Peyer's patch (tissue), 4 donors: ENCODE results near the gene HSPH1. TPM values are rescaled to one million over a fixed set of nuclear protein-coding genes. Genes with fewer than 3 reads are reported as not detected.

Source experiments
- DNase-seq, 3 donors: peaks; one replicate each; pipeline ENCODE4 v3.0.0-alpha.2; 2017 to 2019
- H3K27ac ChIP-seq, 4 donors: fragments of 200-600 bp; sonication (generic); one replicate each; pipeline ENCODE4 v1.5.1; 2016 to 2019
- H3K27me3 ChIP-seq, 2 donors: fragments of 200-600 bp; sonication (generic); one replicate each; pipeline ENCODE4 v1.5.1; 2019
- H3K36me3 ChIP-seq, 3 donors: fragments of 200-600 bp; sonication (generic); one replicate each; pipeline ENCODE4 v1.5.1; 2016 to 2019
- H3K4me1 ChIP-seq, 4 donors: fragments of 200-600 bp; sonication (generic); one replicate each; pipeline ENCODE4 v1.5.1; 2016 to 2019
- H3K4me3 ChIP-seq, 4 donors: fragments of 200-600 bp; sonication (generic); 1 replicate in 3 of 4; 2 replicates in 1 of 4; pipeline ENCODE4 v1.5.1; 2016 to 2019; ENCODE audit warnings: mild to moderate bottlenecking in 1 of 4
- H3K9me3 ChIP-seq, 4 donors: fragments of 200-600 bp; sonication (generic); one replicate each; pipeline ENCODE4 v1.5.1; 2016 to 2019; ENCODE audit warnings: mild to moderate bottlenecking in 1 of 4
- CTCF ChIP-seq, 6 experiments: fragments of 450-650 bp in 4 of 6; fragments of 200-600 bp in 2 of 6; sonication (generic) in 1 of 6; IDR thresholded peaks; one replicate each; pipeline ENCODE4 v1.5.1; 2017 to 2019; ENCODE audit warnings: antibody characterized with exemption in 6 of 6, mild to moderate bottlenecking in 3 of 6, moderate library complexity in 1 of 6
- POLR2A ChIP-seq, 2 donors: fragments of 450-650 bp; IDR thresholded peaks; one replicate each; pipeline ENCODE4 v1.5.1; 2017; ENCODE audit warnings: antibody characterized with exemption in 2 of 2, mild to moderate bottlenecking in 2 of 2, moderate library complexity in 2 of 2
- total RNA-seq, 4 donors: library from RNA; depleted of rRNA; stranded (reverse); fragments of >200 nt; gene quantifications; one replicate each; pipeline ENCODE4 v1.1.0, GENCODE V29; 2016

Gene HSPH1
- total RNA-seq, 4 donors from 2014 or later: 16.9 to 66.8 (median 27.5) TPM

GRCh38 chr13:31136724-31137123 lies 25.0 kb downstream of the HSPH1 start:
- Histone ChIP-seq H3K27ac (no peak overlapping the region), H3K4me3 (no peak overlapping the region), H3K4me1 (no peaks in the 10 kb centered on the region), H3K27me3 (no peaks in the 10 kb centered on the region), H3K9me3 (no peaks in the 10 kb centered on the region), H3K36me3 (peaks cover 0 to 51% (median 0%) of the 10 kb centered on the region in 3 donors)
- no peak for TF ChIP-seq CTCF (IDR thresholded peaks at IDR 0.05)
- no peak for TF ChIP-seq POLR2A (IDR thresholded peaks at IDR 0.05)
- DNase-seq: no peak

GRCh38 chr13:31134039-31134711 lies 27.5 kb downstream of the HSPH1 start:
- no peak for DNase-seq
- H3K9me3 ChIP-seq: no peaks in the 10 kb centered on the region
- no peaks in the 10 kb centered on the region for H3K27me3 ChIP-seq
- no peak overlapping the region for H3K4me3 ChIP-seq
- TF ChIP-seq CTCF (IDR thresholded peaks at IDR 0.05) (no peak), POLR2A (IDR thresholded peaks at IDR 0.05) (no peak)
- peaks cover 0 to 28% (median 0%) of the 10 kb centered on the region in 3 donors for H3K36me3 ChIP-seq
- no peaks in the 10 kb centered on the region for H3K4me1 ChIP-seq
- H3K27ac ChIP-seq: no peak overlapping the region

GRCh38 chr13:31133621-31134020 lies 28.1 kb downstream of the HSPH1 start:
- no peak for DNase-seq
- Histone ChIP-seq H3K36me3 (peaks cover 0 to 22% (median 0%) of the 10 kb centered on the region in 3 donors), H3K27ac (no peak overlapping the region), H3K4me3 (no peak overlapping the region), H3K9me3 (no peaks in the 10 kb centered on the region), H3K4me1 (no peaks in the 10 kb centered on the region), H3K27me3 (no peaks in the 10 kb centered on the region)
- TF ChIP-seq CTCF (IDR thresholded peaks at IDR 0.05): no peak
- TF ChIP-seq POLR2A (IDR thresholded peaks at IDR 0.05): no peak

- Histone ChIP-seq H3K4me1 (no peaks in the 10 kb centered on the region), H3K27me3 (no peaks in the 10 kb centered on the region), H3K9me3 (no peaks in the 10 kb centered on the region), H3K4me3 (no peak overlapping the region), H3K36me3 (peaks cover 0 to 1% (median 0%) of the 10 kb centered on the region in 3 donors), H3K27ac (no peak overlapping the region)
- DNase-seq: no peak
- TF ChIP-seq CTCF (IDR thresholded peaks at IDR 0.05): no peak
- no peak for TF ChIP-seq POLR2A (IDR thresholded peaks at IDR 0.05)
Observed at GRCh38 chr13:31131470-31131961, 30.2 kb downstream of the HSPH1 start.

- TF ChIP-seq CTCF (IDR thresholded peaks at IDR 0.05): no peak
- TF ChIP-seq POLR2A (IDR thresholded peaks at IDR 0.05): no peak
- DNase-seq: no peak
- no peaks in the 10 kb centered on the region for H3K27me3 ChIP-seq
Observed at GRCh38 chr13:31129419-31129818, 32.3 kb downstream of the HSPH1 start.

More at GRCh38 chr13:31129419-31129818, 32.3 kb downstream of the HSPH1 start:
- H3K4me3 ChIP-seq: no peak overlapping the region
- H3K9me3 ChIP-seq: no peaks in the 10 kb centered on the region
- H3K27ac ChIP-seq: no peak overlapping the region
- H3K36me3 ChIP-seq: no peaks in the 10 kb centered on the region
- H3K4me1 ChIP-seq: no peaks in the 10 kb centered on the region
